ENCODE data around the gene RPS17.
"Not testable (repeated sequence)": the region's sequence is repeated elsewhere in the genome, so short reads cannot be mapped to it uniquely, and the experiment has no call there.

RPS17 gene

GRCh38 chr15:82507087-82507486 is 33.2 kb downstream of the RPS17 start:
- DNase-seq (ENCODE audit: low read depth) = not testable (repeated sequence)

DNA sequence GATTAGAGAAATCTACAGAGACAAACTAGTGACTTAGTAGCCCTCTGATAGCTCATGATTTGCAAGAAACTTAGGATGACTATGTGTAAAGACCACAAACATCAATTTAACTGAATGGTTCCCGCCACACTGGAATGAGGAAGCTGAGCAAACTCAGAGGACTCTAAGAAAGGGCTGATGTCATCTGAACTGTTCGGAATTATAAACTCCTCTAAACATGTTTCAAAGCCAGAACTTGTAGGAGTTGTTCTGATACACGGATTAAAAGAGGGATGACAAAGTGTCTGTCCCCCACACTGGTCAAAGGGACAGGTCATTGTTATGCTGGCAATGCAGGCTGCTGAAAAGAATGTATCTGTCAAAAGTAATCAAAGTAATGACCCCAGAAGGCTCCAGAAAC is 34.4 kb downstream of the RPS17 start:
- DNase-seq (ENCODE audit: low read depth) = not testable (repeated sequence)

DNA sequence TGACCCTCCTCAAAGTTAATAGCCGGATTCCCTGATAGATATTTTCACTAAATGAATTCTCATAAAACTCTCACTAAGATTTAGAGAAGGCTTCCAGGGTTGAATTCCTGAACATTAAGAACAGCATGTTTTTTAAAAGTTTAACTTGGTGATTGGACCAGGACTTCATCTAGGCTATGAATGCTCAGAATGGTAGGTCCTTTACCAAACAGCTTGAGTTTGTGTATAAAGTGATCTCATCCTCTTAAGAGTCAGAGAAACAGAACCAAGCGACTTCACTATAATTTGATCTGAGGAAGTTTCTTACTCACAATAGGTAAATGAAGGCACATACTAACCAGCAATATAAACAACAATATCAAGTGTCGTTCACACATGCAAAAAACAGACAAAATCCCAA is 36.2 kb downstream of the RPS17 start:
- not testable (repeated sequence) for DNase-seq (ENCODE audit: low read depth)

DNA sequence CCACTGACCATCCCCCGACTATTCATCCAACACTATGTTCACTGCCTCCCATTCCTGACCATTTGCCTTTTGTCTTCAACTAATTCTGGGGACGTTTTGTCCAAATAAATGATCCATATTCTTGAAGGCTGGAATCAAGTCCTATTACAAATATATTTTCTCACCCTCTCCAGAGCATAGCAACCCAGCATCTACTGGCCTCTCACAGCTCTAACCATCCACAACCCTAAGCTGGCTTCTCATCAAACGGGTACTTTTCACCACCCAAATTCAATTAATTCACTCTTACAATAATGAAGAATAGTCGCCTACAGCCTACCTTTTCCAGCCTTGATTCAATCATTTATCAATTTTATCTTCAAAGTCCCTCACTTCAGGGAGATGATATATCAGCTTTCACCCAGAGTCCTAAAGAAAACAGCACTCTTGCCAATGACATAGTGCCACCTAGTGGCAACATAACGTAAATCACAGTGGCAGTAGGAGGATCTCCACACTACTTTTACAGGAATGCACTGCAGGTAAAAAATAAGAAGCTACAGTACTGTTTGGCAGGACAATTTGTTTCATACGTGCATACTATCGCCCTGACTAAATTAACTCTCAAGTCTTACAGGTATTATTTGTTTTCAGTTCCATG is 37.4 kb downstream of the RPS17 start:
- DNase-seq (ENCODE audit: low read depth) = not testable (repeated sequence)

GRCh38 chr15:82500772-82501171 is 39.5 kb downstream of the RPS17 start:
- DNase-seq (ENCODE audit: low read depth) = not testable (repeated sequence)

- not testable (repeated sequence) for DNase-seq (ENCODE audit: low read depth)
Observed at GRCh38 chr15:82497978-82498377, 42.3 kb downstream of the RPS17 start.

GRCh38 chr15:82488250-82488649 is 52.0 kb downstream of the RPS17 start:
- not testable (repeated sequence) for DNase-seq (ENCODE audit: low read depth)

- not testable (repeated sequence) for DNase-seq (ENCODE audit: low read depth)
Observed at GRCh38 chr15:82487045-82487444, 53.2 kb downstream of the RPS17 start.
